Naive thymus-derived CD8-positive, alpha-beta T cell (primary cell): ENCODE data around the gene THOC6. TPM values are rescaled to one million over a fixed set of nuclear protein-coding genes. Genes with fewer than 3 reads are reported as not detected.
"Not testable (repeated sequence)": the region's sequence is repeated elsewhere in the genome, so short reads cannot be mapped to it uniquely, and the experiment has no call there.

Experiments used
- ATAC-seq, 2 donors: fragments of 150-1000 bp; cut with Tn5 transposase in 1 of 2; sonication (Bioruptor Pico), chemical (Tn5 transposase) in 1 of 2; 1 replicate in 1 of 2; 2 replicates in 1 of 2; pipeline ENCODE4 v1.10.0; 2021; ENCODE audit warnings: mild to moderate bottlenecking in 2 of 2, moderate library complexity in 2 of 2
- POLR2A ChIA-PET: fragments of 350-600 bp; sonication (Branson Sonifier 250); formaldehyde crosslinking; loops from one replicate; lab custom pipeline; 2021; ENCODE audit warnings: antibody characterized with exemption; lab: Charles Lee
- DNase-seq, 10 donors: peaks; one replicate each; pipeline versions ENCODE4 v3.0.0 to v3.0.0-alpha.2; 2020 to 2022
- H3K27ac Mint-ChIP-seq, 10 donors: one replicate each; pipeline ENCODE4 v1.8.0; 2020 to 2022; ENCODE audit warnings: mild to moderate bottlenecking in 10 of 10, mixed read lengths in 10 of 10, moderate library complexity in 4 of 10, inconsistent platforms in 1 of 10
- H3K27me3 Mint-ChIP-seq, 5 donors: one replicate each; pipeline ENCODE4 v1.8.0; 2021 to 2022; ENCODE audit warnings: mixed read lengths in 5 of 5
- H3K36me3 Mint-ChIP-seq, 3 donors: one replicate each; pipeline ENCODE4 v1.8.0; 2020 to 2022; ENCODE audit warnings: mixed read lengths in 3 of 3, mild to moderate bottlenecking in 2 of 3, inconsistent platforms in 1 of 3
- H3K4me1 Mint-ChIP-seq, 4 donors: one replicate each; pipeline ENCODE4 v1.8.0; 2021 to 2022; ENCODE audit warnings: mixed read lengths in 4 of 4
- H3K4me3 Mint-ChIP-seq, 10 donors: one replicate each; pipeline ENCODE4 v1.8.0; 2020 to 2022; ENCODE audit warnings: mild to moderate bottlenecking in 10 of 10, mixed read lengths in 10 of 10, moderate library complexity in 6 of 10, inconsistent platforms in 1 of 10
- H3K9me3 Mint-ChIP-seq, 9 donors: one replicate each; pipeline ENCODE4 v1.8.0; 2020 to 2022; ENCODE audit warnings: mixed read lengths in 9 of 9, mild to moderate bottlenecking in 3 of 9, inconsistent platforms in 1 of 9, moderate library complexity in 1 of 9
- polyA plus RNA-seq, 3 donors: library from polyadenylated mRNA; unstranded; fragments of 300-500 nt; fragmentation: Illumina TruSeq; gene quantifications; one replicate each; pipeline ENCODE4 v1.2.3, GENCODE V29; 2021
- total RNA-seq, 8 experiments: library from RNA in 2 of 8; stranded (reverse) in 2 of 8; gene quantifications; one replicate each; pipeline ENCODE4 v1.2.3 and lab custom pipeline; 2021 to 2026

The THOC6 gene
- total and polyA plus RNA-seq, 5 experiments from 2014 or later = 24.2 to 59.0 (median 45.2) TPM

DNA sequence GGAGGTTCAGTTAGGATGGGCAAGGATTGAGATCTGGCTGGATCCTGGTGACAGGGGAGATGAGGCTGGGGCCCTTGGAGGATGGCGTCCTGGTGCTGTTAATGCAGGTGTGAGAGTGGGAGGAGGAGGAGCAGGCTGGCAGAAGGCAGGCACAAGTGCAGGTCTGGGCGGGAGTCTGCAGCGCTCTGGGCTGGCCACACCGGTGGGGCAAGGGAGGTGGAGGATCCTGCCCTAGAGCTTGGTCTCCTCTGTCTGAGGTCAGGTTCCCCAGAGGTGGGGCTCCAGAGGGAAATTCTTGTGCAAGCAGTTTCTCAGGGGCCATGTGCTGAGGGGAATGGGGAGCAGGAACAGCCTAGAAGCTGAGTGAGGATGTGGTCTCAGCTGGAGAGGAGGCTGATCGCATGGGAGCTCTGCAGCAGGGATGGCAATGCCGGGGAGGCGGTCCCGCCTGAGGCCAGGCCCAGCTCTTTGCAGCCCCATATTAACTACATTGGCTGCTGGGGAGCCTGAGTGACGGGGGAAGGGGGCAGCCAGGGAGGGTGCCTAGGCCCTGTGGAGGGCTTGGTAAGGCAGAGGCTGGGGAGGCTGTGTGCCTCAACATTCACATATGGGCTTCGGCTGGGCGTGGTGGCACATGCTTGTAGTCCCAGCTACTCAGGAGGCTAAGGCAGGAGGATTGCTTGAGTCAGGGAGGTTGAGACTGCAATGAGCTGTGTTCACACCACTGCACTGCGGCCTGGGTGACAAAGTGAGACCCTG is 28.9 kb downstream of the THOC6 start:
- H3K27me3 Mint-ChIP-seq, H3K9me3 Mint-ChIP-seq, DNase-seq: not testable (repeated sequence)
- H3K4me3 Mint-ChIP-seq = peak overlapping the region in 1 of 10 donors; percentile 46
- peak in 1 of 2 donors; percentile 23 for ATAC-seq
- H3K4me1 Mint-ChIP-seq = peaks cover 36 to 59% (median 54%) of the 10 kb centered on the region in 4 donors
- H3K36me3 Mint-ChIP-seq = peaks cover 0 to 16% (median 0%) of the 10 kb centered on the region in 3 donors
- POLR2A ChIA-PET = interaction anchor here (0.8 kb wide), 1 partner anchor 77 kb away, joined by 3 read pairs; no protein-coding TSS in a partner anchor
- peak overlapping the region in 4 of 10 donors; percentile 19 to 81 (median 27) for H3K27ac Mint-ChIP-seq

DNA sequence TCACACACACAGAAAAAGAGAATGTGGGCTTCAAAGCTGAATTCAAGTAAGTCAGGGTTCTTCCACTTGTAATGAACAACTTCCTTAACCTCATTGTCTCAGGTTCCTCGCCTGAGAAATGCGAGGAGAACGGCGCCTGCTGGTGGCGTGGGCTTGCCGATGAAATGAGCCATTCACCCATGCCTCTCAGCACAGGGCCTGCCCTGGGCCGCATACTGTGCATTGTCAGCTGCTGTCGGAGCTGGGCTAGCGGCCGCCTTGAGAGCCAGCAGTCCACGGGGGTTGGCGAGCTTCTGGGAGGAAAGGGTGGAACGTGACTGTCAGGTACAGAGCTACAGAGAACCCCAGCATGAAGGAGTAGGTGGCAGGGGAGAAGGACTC is 29.5 kb downstream of the THOC6 start:
- peak in 1 of 2 donors; percentile 39 for ATAC-seq

DNA sequence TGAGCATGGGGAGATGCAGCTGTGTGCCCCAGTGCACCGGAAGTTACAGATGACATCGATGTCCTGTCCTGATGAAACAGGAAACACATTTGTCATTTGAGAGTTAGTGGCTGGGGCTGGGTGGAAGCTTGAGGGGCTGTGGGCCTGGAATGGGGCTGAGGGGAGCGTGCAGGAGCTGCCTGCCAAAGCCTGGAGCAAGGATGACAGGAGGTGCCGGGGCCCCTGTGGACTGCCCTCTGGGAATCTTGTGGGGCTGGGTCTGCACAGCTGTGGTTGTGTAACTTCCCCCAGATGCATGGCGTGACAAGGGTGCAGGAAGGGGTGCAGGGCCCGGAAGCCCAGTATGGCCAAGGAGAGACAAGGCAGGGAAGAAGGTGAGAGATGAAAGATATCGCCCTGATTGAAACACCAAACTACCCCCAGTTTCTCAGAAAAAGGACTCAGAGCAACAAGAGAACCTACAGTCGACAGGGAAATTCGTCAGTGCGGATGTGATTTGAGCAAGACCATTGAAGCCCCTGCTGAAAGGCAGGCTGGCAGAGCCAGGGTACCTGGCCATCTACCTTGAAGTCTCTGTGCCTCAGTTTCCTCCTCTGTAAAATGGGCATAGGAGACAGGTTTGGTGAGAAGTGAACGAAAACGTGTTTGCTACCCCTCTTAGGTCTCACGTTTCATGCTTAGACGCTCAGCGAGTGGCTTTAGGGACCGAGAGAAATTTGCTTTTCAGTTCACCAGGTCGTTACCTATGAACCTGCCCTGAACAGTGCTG is 31.3 kb downstream of the THOC6 start:
- Mint-ChIP-seq H3K36me3 (peaks cover 0 to 16% (median 0%) of the 10 kb centered on the region in 3 donors), H3K27me3 (no peaks in the 10 kb centered on the region), H3K9me3 (no peaks in the 10 kb centered on the region), H3K4me3 (peak overlapping the region; percentile 4 to 74 (median 58)), H3K27ac (peak overlapping the region in 9 of 10 donors; percentile 11 to 93 (median 79)), H3K4me1 (peaks cover 31 to 59% (median 54%) of the 10 kb centered on the region in 4 donors)
- ATAC-seq (no peak), DNase-seq (no peak)
- POLR2A ChIA-PET = interaction anchor here (1.1 to 15.7 kb wide), 4 partner anchors 10 to 108 kb away, joined by 3 to 278 read pairs (median 4); partner anchors contain the start of genes IL32 and ZNF213

More for the DNA sequence above, 29.5 kb downstream of the THOC6 start:
- H3K9me3 Mint-ChIP-seq, DNase-seq, POLR2A ChIA-PET, H3K27me3 Mint-ChIP-seq: not testable (repeated sequence)
- H3K27ac Mint-ChIP-seq = peak overlapping the region in 1 of 10 donors; percentile 38
- H3K4me3 Mint-ChIP-seq = peak overlapping the region in 1 of 10 donors; percentile 6
- peaks cover 0 to 16% (median 0%) of the 10 kb centered on the region in 3 donors for H3K36me3 Mint-ChIP-seq
- peaks cover 33 to 56% (median 51%) of the 10 kb centered on the region in 4 donors for H3K4me1 Mint-ChIP-seq

DNA sequence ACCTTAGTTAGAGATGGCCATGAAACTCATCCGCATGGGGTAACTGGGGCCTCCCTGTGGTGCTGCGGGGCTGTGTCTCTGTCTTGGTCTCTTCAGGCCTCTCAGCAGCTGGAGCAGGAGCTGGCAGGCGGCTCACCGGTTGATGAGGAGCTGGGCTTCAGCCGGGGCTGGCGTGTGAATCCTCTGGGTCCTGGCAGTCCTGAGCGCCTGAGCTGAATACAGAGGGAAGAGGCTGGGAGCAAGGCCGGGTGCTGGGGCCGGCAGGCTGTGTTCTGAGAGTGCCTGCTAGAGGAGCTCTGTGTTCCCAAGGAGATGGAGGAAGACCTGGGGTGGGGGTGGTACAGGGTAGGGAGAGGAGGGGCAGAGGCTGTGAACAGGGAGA is 31.9 kb downstream of the THOC6 start:
- POLR2A ChIA-PET = interaction anchor here (1.1 to 15.7 kb wide), 4 partner anchors 9 to 107 kb away, joined by 3 to 278 read pairs (median 34); partner anchors contain the start of genes IL32 and ZNF213
- Mint-ChIP-seq H3K36me3 (peaks cover 0 to 16% (median 0%) of the 10 kb centered on the region in 3 donors), H3K27ac (peak overlapping the region in 5 of 10 donors; percentile 29 to 92 (median 79)), H3K4me1 (peaks cover 27 to 58% (median 50%) of the 10 kb centered on the region in 4 donors), H3K4me3 (peak overlapping the region in 6 of 10 donors; percentile 26 to 74 (median 60))
- H3K9me3 Mint-ChIP-seq, ATAC-seq, H3K27me3 Mint-ChIP-seq, DNase-seq: not testable (repeated sequence)

DNA sequence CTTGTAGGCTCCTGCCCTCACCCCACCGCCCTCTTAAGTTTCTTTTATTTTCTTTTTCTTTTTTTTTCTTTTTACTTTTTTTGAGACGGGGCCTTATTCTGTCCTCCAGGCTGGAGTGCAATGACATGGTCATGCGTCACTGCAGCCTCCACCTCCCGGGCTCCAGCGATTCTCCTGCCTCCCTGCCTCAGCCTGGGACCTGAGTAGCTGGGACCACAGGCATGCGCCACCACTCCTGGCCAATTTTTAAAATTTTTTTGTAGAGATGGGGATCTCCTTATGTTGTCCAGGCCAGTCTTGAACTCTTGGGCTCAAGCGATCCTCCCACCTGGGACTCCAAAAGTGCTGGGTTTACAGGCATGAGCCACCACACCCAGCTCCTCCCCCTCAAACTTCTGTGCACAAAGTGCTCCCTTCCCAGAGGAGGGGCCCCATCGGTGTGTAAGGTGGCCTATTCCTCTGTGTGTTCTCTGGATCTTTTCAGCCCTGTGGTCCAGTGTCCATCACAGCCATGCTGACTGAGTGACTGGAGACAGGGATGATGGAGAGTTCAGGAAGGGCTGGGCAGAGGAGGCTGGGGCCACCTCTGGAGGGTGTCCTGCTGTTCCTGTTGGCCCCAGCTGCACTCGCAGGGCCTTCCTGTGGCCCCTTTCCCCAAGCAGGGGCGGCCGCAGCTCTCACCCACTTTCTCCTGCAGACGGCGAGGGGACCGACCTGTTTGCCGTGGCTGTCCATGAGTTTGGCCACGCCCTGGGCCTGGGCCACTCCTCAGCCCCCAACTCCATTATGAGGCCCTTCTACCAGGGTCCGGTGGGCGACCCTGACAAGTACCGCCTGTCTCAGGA is 32.7 kb downstream of the THOC6 start:
- POLR2A ChIA-PET = interaction anchor here (1.1 to 15.7 kb wide), 6 partner anchors 9 to 106 kb away, joined by 3 to 278 read pairs (median 14); partner anchors contain the start of genes IL32, MMP25 and ZNF213
- no peaks in the 10 kb centered on the region for H3K27me3 Mint-ChIP-seq
- peak overlapping the region in 9 of 10 donors; percentile 33 to 88 (median 64) for H3K4me3 Mint-ChIP-seq
- DNase-seq = no peak
- peak overlapping the region in 3 of 10 donors; percentile 29 to 60 (median 56) for H3K27ac Mint-ChIP-seq
- H3K4me1 Mint-ChIP-seq = peaks cover 26 to 55% (median 48%) of the 10 kb centered on the region in 4 donors
- peaks cover 0 to 16% (median 0%) of the 10 kb centered on the region in 3 donors for H3K36me3 Mint-ChIP-seq
- no peaks in the 10 kb centered on the region for H3K9me3 Mint-ChIP-seq
- no peak for ATAC-seq

DNA sequence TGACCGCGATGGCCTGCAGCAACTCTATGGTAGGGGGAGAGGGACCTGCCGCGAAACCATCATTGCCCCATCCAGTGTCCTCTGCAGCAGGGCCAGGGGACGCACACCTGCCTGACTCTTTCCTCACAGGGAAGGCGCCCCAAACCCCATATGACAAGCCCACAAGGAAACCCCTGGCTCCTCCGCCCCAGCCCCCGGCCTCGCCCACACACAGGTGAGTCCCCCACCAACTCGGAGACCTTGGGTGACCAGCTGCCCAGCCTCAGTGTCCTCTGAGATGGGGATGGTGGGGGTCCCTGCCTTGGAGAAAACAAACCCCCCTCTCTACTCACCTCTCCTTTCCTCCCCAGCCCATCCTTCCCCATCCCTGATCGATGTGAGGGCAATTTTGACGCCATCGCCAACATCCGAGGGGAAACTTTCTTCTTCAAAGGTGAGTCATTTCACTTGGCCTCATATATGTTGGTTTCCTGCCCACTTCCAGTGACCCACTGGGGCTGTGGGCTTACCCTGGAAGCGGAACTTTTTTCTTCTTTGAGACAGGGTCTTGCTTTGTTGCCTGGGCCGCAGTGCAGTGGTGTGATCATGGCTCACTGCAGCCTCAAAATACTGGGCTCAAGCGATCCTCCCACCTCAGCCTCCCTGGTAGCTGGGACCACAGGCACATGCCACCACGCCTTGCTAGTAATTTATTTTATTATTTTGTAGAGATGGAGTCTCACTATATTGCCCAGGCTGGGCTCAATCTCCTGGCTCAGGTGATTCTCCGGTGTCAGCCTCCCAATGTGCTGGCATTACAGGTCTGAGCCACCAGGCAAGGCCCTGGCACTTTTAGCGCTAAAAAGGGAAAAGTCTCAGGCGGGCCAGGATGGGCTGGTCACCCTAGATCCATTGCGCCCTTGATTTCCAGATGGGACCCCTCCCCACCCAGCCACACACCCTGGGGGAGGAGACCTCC is 33.6 kb downstream of the THOC6 start:
- no peak for DNase-seq
- Mint-ChIP-seq H3K9me3 (no peaks in the 10 kb centered on the region), H3K27ac (peak overlapping the region in 9 of 10 donors; percentile 9 to 85 (median 58)), H3K4me3 (peak overlapping the region; percentile 33 to 88 (median 66)), H3K36me3 (peaks cover 0 to 16% (median 0%) of the 10 kb centered on the region in 3 donors), H3K4me1 (peaks cover 23 to 58% (median 48%) of the 10 kb centered on the region in 4 donors), H3K27me3 (no peaks in the 10 kb centered on the region)
- ATAC-seq = no peak
- POLR2A ChIA-PET = interaction anchor here (1.2 to 15.7 kb wide), 12 partner anchors 10 to 159 kb away, joined by 3 to 278 read pairs (median 6); partner anchors contain the start of genes MMP25, ZNF213 and ZSCAN10

DNA sequence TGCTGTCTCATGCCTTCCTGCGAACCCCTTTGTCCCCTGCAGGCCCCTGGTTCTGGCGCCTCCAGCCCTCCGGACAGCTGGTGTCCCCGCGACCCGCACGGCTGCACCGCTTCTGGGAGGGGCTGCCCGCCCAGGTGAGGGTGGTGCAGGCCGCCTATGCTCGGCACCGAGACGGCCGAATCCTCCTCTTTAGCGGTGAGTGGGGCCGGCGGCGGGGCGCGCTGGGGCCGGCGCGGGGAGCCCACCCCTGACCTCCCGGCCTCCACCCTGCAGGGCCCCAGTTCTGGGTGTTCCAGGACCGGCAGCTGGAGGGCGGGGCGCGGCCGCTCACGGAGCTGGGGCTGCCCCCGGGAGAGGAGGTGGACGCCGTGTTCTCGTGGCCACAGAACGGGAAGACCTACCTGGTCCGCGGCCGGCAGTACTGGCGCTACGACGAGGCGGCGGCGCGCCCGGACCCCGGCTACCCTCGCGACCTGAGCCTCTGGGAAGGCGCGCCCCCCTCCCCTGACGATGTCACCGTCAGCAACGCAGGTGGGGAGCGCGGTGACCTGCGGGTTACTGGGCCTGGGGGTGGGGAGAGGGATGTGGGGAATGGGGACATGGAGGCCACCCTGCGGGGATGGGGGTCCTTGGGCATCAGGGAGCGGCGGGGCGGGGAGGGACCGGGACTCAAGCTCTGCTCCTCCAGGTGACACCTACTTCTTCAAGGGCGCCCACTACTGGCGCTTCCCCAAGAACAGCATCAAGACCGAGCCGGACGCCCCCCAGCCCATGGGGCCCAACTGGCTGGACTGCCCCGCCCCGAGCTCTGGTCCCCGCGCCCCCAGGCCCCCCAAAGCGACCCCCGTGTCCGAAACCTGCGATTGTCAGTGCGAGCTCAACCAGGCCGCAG is 34.5 kb downstream of the THOC6 start:
- POLR2A ChIA-PET = interaction anchor here (0.5 to 15.7 kb wide), 26 partner anchors 10 to 1215 kb away, joined by 3 to 278 read pairs (median 6); partner anchors contain the start of genes HCFC1R1, MMP25, TFAP4 and ZNF213
- Mint-ChIP-seq H3K4me3 (peak overlapping the region; percentile 82 to 95 (median 87)), H3K4me1 (peaks cover 26 to 64% (median 55%) of the 10 kb centered on the region in 4 donors), H3K27ac (peak overlapping the region in 9 of 10 donors; percentile 71 to 94 (median 87)), H3K27me3 (no peaks in the 10 kb centered on the region), H3K36me3 (peaks cover 0 to 16% (median 0%) of the 10 kb centered on the region in 3 donors), H3K9me3 (no peaks in the 10 kb centered on the region)
- peak in 5 of 10 donors; percentile 39 to 75 (median 46) for DNase-seq
- ATAC-seq = peak; percentile 43 to 61

DNA sequence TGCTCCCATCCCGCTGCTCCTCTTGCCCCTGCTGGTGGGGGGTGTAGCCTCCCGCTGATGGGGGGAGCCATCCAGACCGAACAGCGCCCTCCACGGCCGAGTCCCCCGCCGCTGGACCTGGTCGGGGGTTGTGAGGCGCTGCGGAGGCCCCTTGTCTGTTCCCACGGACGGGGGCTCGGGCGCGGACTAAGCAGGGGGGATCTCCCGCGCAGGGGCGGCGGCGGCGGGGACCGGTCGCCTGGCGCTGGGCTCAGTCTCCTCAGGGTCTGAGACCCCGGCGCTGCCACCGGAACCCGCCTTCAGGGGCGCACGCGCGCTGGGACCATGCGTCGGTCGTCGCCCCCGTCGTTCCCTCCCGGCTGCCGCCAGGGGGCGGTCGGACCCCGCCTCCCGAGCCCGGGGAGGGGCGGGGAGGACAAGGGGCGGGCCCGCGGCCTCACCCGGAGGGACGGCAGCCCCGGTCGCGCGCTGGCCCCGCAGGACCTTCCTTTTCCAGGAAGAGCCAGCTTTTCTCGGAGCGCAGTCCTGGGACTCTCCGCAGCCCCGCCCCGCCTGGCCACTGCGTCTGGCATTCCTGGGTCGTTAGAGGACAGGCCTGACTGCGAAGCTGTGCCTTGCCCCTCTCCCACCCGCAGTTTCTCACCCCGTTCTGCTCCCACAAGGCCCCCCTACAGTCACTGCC is 35.3 kb downstream of the THOC6 start:
- POLR2A ChIA-PET = interaction anchor here (0.6 to 15.7 kb wide), 28 partner anchors 10 to 1214 kb away, joined by 3 to 278 read pairs (median 6); partner anchors contain the start of genes MMP25, TFAP4, ZNF213 and ZNF263
- peak overlapping the region; percentile 84 to 95 (median 92) for H3K27ac Mint-ChIP-seq

DNA sequence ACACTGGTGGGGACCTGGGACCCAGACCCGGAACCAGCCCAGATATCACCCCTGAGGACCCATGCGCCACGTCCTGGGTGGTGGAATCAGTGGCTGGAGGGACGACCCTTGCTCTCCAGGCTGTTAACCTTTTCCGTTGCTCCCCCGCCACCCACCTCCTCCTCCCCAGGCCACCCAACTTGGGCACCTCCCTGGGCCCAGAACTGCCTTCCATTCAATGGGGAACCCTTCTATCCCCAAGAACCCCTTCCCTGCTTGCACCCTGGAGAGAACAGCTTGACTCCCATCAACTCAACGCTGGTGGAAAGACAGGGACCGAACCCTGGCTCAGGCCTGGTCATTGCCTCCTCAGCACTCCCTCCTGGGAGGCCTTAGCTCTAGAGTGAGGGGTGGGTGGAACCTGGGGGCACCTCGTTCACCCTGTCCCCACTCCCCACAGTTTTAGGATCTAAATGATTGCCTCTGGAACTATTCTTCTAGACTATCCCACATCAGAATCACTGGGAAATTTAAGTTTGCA is 35.9 kb downstream of the THOC6 start:
- peaks cover 20 to 64% (median 53%) of the 10 kb centered on the region in 4 donors for H3K4me1 Mint-ChIP-seq
- peak overlapping the region; percentile 84 to 95 (median 92) for H3K27ac Mint-ChIP-seq
- no peaks in the 10 kb centered on the region for H3K9me3 Mint-ChIP-seq
- H3K27me3 Mint-ChIP-seq = no peaks in the 10 kb centered on the region
- DNase-seq = no peak
- peaks cover 0 to 6% (median 0%) of the 10 kb centered on the region in 3 donors for H3K36me3 Mint-ChIP-seq
- H3K4me3 Mint-ChIP-seq = peak overlapping the region; percentile 82 to 92 (median 84)
- no peak for ATAC-seq
- POLR2A ChIA-PET = interaction anchor here (0.6 to 15.7 kb wide), 20 partner anchors 9 to 400 kb away, joined by 3 to 278 read pairs (median 6); partner anchors contain the start of genes MMP25, ZNF213 and ZSCAN10

More for the DNA sequence above, 35.3 kb downstream of the THOC6 start:
- Mint-ChIP-seq H3K9me3 (no peaks in the 10 kb centered on the region), H3K27me3 (no peaks in the 10 kb centered on the region), H3K4me3 (peak overlapping the region; percentile 83 to 95 (median 88)), H3K4me1 (peaks cover 23 to 64% (median 55%) of the 10 kb centered on the region in 4 donors), H3K36me3 (peaks cover 0 to 10% (median 0%) of the 10 kb centered on the region in 3 donors)
- ATAC-seq (peak; percentile 90), DNase-seq (peak; percentile 75 to 93 (median 90))
